Left renal pelvis (tissue), 4 donors: ENCODE measurements around the gene PSMB8. TPM values are rescaled to one million over a fixed set of nuclear protein-coding genes. Genes with fewer than 3 reads are reported as not detected.
A peak's percentile ranks its signal among the peaks of the same experiment; 100 is the strongest.
"Not testable (repeated sequence)": the region's sequence is repeated elsewhere in the genome, so short reads cannot be mapped to it uniquely, and the experiment has no call there.

ENCODE experiments used
- DNase-seq, 4 donors: peaks; one replicate each; pipeline ENCODE4 v3.0.0-alpha.2; 2013; ENCODE audit warnings: low read depth in 4 of 4, low spot score in 3 of 4
- polyA plus RNA-seq, 4 donors: library from polyadenylated mRNA; unstranded; fragments of 120-200 nt; gene quantifications; one replicate each; pipeline ENCODE4 v1.2.1, GENCODE V29; 2013; ENCODE audit not compliant: insufficient read length in 4 of 4

PSMB8 gene
- polyA plus RNA-seq, 4 donors: 19.4 to 24.4 (median 22.5) TPM

DNA sequence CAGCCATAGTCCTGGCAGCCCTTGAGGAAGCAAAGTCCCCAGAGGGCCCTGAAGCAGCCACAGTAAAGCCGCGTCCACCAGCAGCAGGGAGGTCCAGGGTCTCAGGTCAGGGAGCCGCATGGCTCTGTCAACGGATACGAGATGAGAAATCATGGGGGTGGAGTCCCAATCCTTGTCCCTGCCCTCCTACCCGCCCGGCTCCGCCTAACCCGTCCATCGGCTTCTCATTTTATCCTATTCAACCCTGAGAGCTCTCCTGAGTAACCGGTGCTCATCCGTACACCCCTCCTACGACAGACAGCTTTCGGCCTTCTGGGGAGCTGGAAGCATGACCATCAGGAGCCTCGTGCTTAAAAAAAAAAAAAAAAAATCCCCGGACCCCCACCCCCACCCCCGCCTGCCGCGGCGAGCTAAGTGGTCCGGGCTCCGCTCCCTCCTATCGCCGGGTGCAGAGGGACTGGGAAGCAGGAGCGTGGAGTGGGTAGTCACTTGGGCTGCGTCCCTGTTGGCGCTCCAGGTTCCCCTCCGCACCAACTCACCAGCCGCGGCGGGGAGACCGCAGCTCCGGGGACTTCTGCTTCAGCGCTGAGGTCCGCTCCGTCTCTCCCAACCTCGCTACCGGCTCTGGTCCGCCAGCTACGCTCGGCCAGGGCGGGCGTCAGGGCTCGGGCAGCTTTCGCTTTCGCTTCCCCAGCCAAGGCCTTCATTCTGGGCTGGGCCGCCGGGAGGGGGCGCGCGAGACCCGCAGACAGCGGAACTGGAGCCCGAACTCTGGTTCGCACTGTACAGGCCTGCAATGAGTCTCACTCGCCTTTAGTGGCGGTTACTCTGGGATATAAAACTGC is 5.5 kb downstream of the PSMB8 start, which contains the start of gene TAP2:
TAP2 (minus strand) TSS at position 626 of the 845 bp plus-strand sequence; CDS start at position 120, 506 bp downstream.
- DNase-seq: peak; percentile 80 to 87 (median 84)

- no peak for DNase-seq
Observed at GRCh38 chr6:32837651-32838113, 6.2 kb downstream of the PSMB8 start.

GRCh38 chr6:32836873-32837272 is 7.0 kb downstream of the PSMB8 start:
- no peak for DNase-seq

GRCh38 chr6:32835167-32835893 is 8.5 kb downstream of the PSMB8 start:
- DNase-seq: no peak

GRCh38 chr6:32833664-32834063 is 10.2 kb downstream of the PSMB8 start:
- no peak for DNase-seq

DNA sequence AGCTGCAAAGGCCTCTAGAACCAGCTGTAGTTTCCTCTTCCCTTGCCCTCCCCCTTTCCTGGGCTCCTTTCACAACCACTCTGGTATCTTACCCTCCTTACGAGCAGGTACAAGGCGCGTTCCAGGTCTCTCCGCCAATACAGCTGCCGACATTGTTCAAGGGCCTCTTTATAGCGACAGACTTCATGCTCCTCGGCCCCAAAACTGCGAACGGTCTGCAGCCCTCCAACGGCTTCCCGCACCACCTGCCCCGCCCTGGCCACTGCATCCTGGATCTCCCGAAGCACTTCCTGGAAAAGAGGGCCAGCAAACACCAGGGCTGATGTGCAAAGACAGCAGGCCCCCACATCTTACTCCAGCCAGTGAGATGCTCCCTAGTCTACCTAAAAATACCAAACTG is 11.3 kb downstream of the PSMB8 start:
- DNase-seq: no peak

GRCh38 chr6:32830936-32831335 is 12.9 kb downstream of the PSMB8 start:
- DNase-seq: no peak

- DNase-seq: no peak
Observed at GRCh38 chr6:32830017-32830416, 13.8 kb downstream of the PSMB8 start.

GRCh38 chr6:32829495-32829894 is 14.4 kb downstream of the PSMB8 start:
- no peak for DNase-seq

GRCh38 chr6:32827025-32827424 is 16.8 kb downstream of the PSMB8 start:
- no peak for DNase-seq

DNA sequence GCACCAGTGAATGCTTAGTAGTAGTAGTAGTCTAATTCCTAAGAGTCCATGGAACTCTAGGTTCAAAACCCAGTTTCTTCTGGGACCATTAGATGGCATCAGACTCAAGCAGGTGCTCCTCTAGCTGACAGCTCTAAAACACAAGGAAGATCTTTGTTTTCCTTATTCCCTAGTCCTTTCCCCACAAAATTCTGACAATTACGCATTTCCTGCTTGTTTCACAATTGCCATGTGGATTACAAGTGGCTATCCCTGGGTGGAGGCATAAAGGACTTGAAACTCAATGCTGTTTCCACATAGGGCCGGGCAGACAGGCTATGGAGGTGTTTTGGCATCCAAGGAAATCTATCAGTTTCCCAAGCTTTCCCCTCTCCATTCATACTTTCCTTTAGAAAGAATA is 17.9 kb downstream of the PSMB8 start:
- DNase-seq: no peak

DNA sequence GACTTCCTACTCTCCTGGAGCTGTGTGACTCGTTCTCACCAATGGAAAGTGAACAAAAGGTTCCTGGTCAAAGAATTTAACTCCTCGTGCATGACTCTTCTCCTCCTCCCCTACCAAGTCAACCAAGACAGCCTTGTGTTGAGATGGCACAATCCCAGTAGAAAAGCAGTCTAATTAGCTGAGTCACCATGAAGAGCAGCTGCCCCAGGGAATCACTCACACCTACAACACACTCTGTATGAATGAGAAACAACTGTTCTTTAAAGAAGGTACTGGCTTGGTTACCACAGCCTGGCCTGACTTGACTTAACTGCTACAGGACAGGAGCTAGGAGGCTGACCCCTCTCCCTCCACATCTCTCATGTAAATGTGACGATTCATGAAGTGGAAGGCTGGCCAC is 24.1 kb downstream of the PSMB8 start:
- no peak for DNase-seq

DNA sequence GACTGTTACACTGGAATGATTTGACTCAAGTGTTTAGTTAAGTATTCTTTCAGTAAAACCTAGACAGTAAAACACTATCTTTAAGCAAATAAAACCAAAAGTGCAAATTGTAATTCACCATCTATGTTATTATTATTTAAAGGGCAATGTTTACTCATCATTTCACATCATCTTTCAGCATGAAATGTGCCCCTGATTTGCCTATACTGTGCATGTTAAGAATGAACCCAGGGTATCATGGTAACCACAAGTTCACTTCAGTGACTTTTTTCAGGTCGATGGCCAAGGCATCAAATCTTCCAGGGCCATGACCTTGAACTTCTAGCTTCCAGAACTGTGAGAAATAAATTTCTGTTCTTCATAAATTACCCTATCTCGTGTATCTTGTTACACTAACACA is 25.0 kb downstream of the PSMB8 start:
- DNase-seq: no peak

DNA sequence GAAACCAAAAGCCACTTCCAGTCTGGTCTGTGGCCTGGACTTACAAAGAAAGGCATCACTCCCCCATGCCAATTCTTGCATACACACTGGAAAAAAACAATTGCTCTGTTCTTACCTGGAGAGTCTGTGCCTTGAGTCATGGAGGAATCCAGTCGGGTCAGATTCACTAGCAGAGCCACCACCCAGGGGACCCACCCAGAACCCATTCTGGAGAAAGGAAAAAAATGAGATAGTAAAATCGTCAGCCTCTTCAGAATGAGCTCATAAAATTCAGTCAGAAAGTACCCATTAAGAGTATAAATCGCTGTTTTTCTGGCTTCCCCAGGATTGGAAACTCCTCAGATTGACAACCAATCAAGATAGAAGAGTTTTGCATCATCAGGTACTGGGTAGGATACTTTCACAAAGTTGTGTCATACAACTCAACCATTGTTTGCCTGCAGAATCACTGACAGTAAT is 27.1 kb downstream of the PSMB8 start, which contains the start of gene HLA-DOB:
HLA-DOB (minus strand) TSS at position 257 of the 459 bp plus-strand sequence; CDS start at position 206, 51 bp downstream.
- no peak for DNase-seq

DNA sequence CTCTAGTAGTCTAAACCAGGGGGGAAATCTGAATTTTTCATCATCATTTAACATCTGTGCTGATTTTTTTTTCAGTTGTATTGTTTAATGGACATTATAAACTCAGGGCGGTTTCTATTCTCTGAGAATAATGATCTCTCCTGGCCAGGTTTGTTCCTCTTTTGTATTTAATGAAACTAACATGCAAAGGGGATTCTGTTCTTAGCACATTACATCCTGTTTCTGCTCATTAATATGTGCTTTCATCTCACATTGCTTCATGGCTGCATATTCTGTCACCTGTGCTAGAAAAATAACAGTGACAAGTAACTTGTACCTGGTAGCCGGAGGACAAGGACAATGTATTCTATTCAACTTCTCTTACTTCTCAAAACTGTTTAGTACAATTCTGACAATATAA is 27.9 kb downstream of the PSMB8 start:
- DNase-seq: no peak

DNA sequence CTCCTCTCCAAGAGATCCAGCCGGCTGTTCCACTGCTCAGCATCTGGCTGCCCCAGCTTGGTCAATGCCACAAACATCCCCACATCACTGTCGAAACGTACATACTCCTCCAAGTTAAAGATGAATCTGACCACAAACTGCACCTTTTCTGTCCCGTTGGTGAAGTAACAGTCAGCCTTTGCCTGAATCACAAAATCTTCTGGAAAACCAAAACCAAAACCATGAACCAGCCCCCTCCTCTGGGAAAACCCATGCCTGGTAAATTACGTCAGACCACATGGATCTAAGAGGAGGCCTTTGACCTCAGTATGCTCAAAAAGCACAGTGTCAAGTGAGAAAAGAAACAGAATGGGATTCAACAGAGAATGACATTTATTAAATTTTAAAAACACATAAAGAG is 28.7 kb downstream of the PSMB8 start:
- no peak for DNase-seq

DNA sequence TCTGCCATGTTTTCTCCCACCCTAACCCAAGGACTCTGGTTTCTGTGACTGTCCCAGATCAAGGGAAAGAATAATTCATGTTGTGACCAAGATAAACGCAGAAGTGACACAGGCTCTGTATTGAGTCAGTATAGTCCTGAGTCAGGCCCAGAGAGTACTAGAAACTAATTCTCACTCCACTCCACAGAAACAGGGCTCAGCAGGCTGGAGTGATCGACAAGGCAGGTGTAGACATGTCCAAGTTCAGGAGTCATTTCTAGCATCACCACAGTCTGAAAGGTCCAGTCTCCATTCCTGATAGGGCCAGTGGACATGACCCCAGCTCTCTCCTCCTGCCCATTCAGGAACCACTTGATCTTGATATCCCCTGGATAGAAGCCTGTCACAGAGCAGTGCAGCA is 29.7 kb downstream of the PSMB8 start:
- no peak for DNase-seq

DNA sequence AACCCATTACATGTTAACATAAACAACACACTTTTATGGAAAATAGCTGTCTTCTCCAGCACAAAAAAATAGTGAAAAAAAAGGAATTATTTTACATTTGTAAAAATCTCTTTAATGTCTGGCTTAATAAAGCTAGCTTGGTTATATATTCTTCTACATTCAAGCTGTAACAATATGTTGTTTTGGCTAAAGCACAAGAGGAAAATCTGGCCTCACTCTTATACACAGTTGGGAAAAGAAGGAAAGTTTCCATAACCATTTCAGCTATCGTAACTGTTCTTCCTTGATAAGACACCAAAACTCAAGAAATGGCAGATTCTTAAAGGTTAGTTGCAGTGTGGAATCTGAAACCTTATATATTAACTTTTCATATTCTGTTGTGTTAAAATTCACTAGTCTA is 34.7 kb downstream of the PSMB8 start:
- DNase-seq: no peak

DNA sequence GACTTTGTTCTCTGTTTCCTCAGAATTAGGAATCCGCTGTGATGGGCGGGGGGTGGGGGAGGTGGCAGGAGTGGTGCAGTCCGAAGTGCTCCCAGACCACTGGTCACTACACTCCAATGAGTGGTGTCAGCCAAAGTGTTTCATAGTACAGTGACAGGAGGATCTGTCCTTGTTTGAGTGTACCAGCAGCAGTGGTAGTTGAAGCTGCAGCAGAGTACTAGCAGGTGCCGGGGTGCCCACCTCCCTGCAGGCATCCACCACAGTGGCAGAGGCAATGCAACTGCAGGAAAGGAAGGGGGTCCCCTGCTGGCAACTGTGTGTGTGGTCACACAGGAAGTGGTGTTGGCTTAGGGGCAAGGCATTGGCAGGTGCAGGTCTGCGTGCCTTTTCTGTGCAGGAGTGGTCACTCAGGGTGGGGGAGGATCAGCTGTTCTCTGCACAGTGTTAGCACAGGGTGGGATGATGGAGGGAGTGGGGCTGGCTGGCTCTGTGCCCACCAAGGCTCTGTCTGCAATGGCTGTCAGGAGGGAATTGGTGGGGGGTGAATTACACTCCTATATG is 36.7 kb downstream of the PSMB8 start:
- no peak for DNase-seq

DNA sequence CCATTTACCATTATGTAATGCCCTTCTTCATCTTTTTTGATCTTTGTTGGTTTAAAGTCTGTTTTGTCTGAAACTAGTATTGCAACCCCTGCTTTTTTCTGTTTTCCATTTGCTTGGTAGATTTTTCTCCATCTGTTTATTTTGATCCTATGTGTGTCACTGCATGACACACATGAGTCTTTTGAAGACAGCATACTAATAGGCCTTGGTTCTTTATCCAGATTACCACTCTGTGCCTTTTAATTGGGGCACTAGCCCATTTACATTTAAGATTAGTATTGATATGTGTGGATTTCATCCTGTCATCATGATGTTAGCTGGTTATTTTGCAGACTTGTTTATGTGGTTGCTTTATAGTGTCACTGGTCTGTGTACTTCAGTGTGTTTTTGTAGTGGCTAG is 38.4 kb downstream of the PSMB8 start:
- DNase-seq: not testable (repeated sequence)

GRCh38 chr6:32803416-32803815 is 40.4 kb downstream of the PSMB8 start:
- DNase-seq: no peak
